ENCODE results near the gene SH3RF3. TPM values are rescaled to one million over a fixed set of nuclear protein-coding genes. Genes with fewer than 3 reads are reported as not detected.

SH3RF3 gene
- total RNA-seq, 2 experiments from 2014 or later, result 1.8 to 2.0 TPM

- Mint-ChIP-seq H3K27ac (no peak overlapping the region), H3K27me3 (ENCODE audit: low read depth) (no peaks in the 10 kb centered on the region), H3K36me3 (ENCODE audit: low read depth) (no peaks in the 10 kb centered on the region), H3K4me1 (ENCODE audit: low read depth) (peaks cover 42% of the 10 kb centered on the region), H3K9me3 (no peaks in the 10 kb centered on the region), H3K4me3 (no peak overlapping the region)
- intact Hi-C loops (cut with micrococcal nuclease), result no loop called here
- CTCF ChIA-PET, result no interaction called here
- no peak for DNase-seq
Measured at GRCh38 chr2:109337221-109337620, 208.2 kb downstream of the SH3RF3 start.

- H3K27me3 Mint-ChIP-seq (ENCODE audit: low read depth), result no peaks in the 10 kb centered on the region
- no peak overlapping the region for H3K27ac Mint-ChIP-seq
Measured at GRCh38 chr2:109339519-109339966, 210.5 kb downstream of the SH3RF3 start.

GRCh38 chr2:109340381-109340780, 211.4 kb downstream of the SH3RF3 start:
- H3K27ac Mint-ChIP-seq, result no peak overlapping the region
- no peaks in the 10 kb centered on the region for H3K27me3 Mint-ChIP-seq (ENCODE audit: low read depth)
- H3K4me1 Mint-ChIP-seq (ENCODE audit: low read depth), result peaks cover 32% of the 10 kb centered on the region
- CTCF ChIA-PET, result no interaction called here
- no peaks in the 10 kb centered on the region for H3K36me3 Mint-ChIP-seq (ENCODE audit: low read depth)
- no peaks in the 10 kb centered on the region for H3K9me3 Mint-ChIP-seq
- no peak for DNase-seq
- intact Hi-C loops (cut with micrococcal nuclease), result no loop called here
- H3K4me3 Mint-ChIP-seq, result no peak overlapping the region

More at GRCh38 chr2:109339519-109339966, 210.5 kb downstream of the SH3RF3 start:
- CTCF ChIA-PET, result no interaction called here
- DNase-seq, result no peak
- H3K4me3 Mint-ChIP-seq, result no peak overlapping the region
- peaks cover 34% of the 10 kb centered on the region for H3K4me1 Mint-ChIP-seq (ENCODE audit: low read depth)
- intact Hi-C loops (cut with micrococcal nuclease), result no loop called here
- H3K9me3 Mint-ChIP-seq, result no peaks in the 10 kb centered on the region
- H3K36me3 Mint-ChIP-seq (ENCODE audit: low read depth), result no peaks in the 10 kb centered on the region

GRCh38 chr2:109341355-109342255, 212.6 kb downstream of the SH3RF3 start:
- no peak for DNase-seq
- intact Hi-C loops (cut with micrococcal nuclease), result no loop called here
- H3K27me3 Mint-ChIP-seq (ENCODE audit: low read depth), result no peaks in the 10 kb centered on the region
- H3K9me3 Mint-ChIP-seq, result no peaks in the 10 kb centered on the region
- H3K4me1 Mint-ChIP-seq (ENCODE audit: low read depth), result peaks cover 22% of the 10 kb centered on the region
- H3K36me3 Mint-ChIP-seq (ENCODE audit: low read depth), result no peaks in the 10 kb centered on the region
- no peak overlapping the region for H3K4me3 Mint-ChIP-seq
- H3K27ac Mint-ChIP-seq, result no peak overlapping the region
- CTCF ChIA-PET, result no interaction called here

- peaks cover 24% of the 10 kb centered on the region for H3K4me1 Mint-ChIP-seq (ENCODE audit: low read depth)
- H3K27me3 Mint-ChIP-seq (ENCODE audit: low read depth), result no peaks in the 10 kb centered on the region
- CTCF ChIA-PET, result no interaction called here
- H3K36me3 Mint-ChIP-seq (ENCODE audit: low read depth), result no peaks in the 10 kb centered on the region
- DNase-seq, result no peak
- intact Hi-C loops (cut with micrococcal nuclease), result no loop called here
- no peak overlapping the region for H3K4me3 Mint-ChIP-seq
- no peak overlapping the region for H3K27ac Mint-ChIP-seq
- no peaks in the 10 kb centered on the region for H3K9me3 Mint-ChIP-seq
Measured at GRCh38 chr2:109342256-109342850, 213.3 kb downstream of the SH3RF3 start.

- CTCF ChIA-PET, result no interaction called here
Measured at GRCh38 chr2:109342930-109343329, 213.9 kb downstream of the SH3RF3 start.

GRCh38 chr2:109343460-109343859, 214.5 kb downstream of the SH3RF3 start:
- intact Hi-C loops (cut with micrococcal nuclease), result no loop called here
- no peaks in the 10 kb centered on the region for H3K9me3 Mint-ChIP-seq
- no peak overlapping the region for H3K4me3 Mint-ChIP-seq
- no peak for DNase-seq
- H3K27ac Mint-ChIP-seq, result no peak overlapping the region
- CTCF ChIA-PET, result no interaction called here
- peaks cover 34% of the 10 kb centered on the region for H3K4me1 Mint-ChIP-seq (ENCODE audit: low read depth)
- H3K27me3 Mint-ChIP-seq (ENCODE audit: low read depth), result no peaks in the 10 kb centered on the region
- H3K36me3 Mint-ChIP-seq (ENCODE audit: low read depth), result no peaks in the 10 kb centered on the region

More at GRCh38 chr2:109342930-109343329, 213.9 kb downstream of the SH3RF3 start:
- DNase-seq, result no peak
- Mint-ChIP-seq H3K36me3 (ENCODE audit: low read depth) (no peaks in the 10 kb centered on the region), H3K27me3 (ENCODE audit: low read depth) (no peaks in the 10 kb centered on the region), H3K27ac (no peak overlapping the region), H3K9me3 (no peaks in the 10 kb centered on the region), H3K4me1 (ENCODE audit: low read depth) (peaks cover 28% of the 10 kb centered on the region), H3K4me3 (no peak overlapping the region)
- intact Hi-C loops (cut with micrococcal nuclease), result no loop called here

GRCh38 chr2:109344270-109344805, 215.3 kb downstream of the SH3RF3 start:
- Mint-ChIP-seq H3K27ac (no peak overlapping the region), H3K9me3 (no peaks in the 10 kb centered on the region), H3K4me1 (ENCODE audit: low read depth) (peaks cover 43% of the 10 kb centered on the region), H3K4me3 (no peak overlapping the region), H3K27me3 (ENCODE audit: low read depth) (no peaks in the 10 kb centered on the region), H3K36me3 (ENCODE audit: low read depth) (no peaks in the 10 kb centered on the region)
- intact Hi-C loops (cut with micrococcal nuclease), result no loop called here
- no peak for DNase-seq
- CTCF ChIA-PET, result interaction anchor here (0.6 kb wide), 1 partner anchor 751 kb away, joined by 3 read pairs; no protein-coding TSS in a partner anchor

GRCh38 chr2:109345091-109345490, 216.1 kb downstream of the SH3RF3 start:
- H3K36me3 Mint-ChIP-seq (ENCODE audit: low read depth), result no peaks in the 10 kb centered on the region
- DNase-seq, result no peak
- peaks cover 50% of the 10 kb centered on the region for H3K4me1 Mint-ChIP-seq (ENCODE audit: low read depth)
- CTCF ChIA-PET, result no interaction called here
- no peak overlapping the region for H3K27ac Mint-ChIP-seq
- H3K4me3 Mint-ChIP-seq, result no peak overlapping the region
- no peaks in the 10 kb centered on the region for H3K9me3 Mint-ChIP-seq
- no peaks in the 10 kb centered on the region for H3K27me3 Mint-ChIP-seq (ENCODE audit: low read depth)
- intact Hi-C loops (cut with micrococcal nuclease), result loop anchor here (5.0 kb wide), 1 partner anchor 313 kb away; no protein-coding TSS in a partner anchor

GRCh38 chr2:109345653-109346480, 216.9 kb downstream of the SH3RF3 start:
- Mint-ChIP-seq H3K9me3 (no peaks in the 10 kb centered on the region), H3K27me3 (ENCODE audit: low read depth) (no peaks in the 10 kb centered on the region), H3K36me3 (ENCODE audit: low read depth) (peaks cover 1% of the 10 kb centered on the region), H3K4me1 (ENCODE audit: low read depth) (peaks cover 54% of the 10 kb centered on the region), H3K4me3 (no peak overlapping the region), H3K27ac (no peak overlapping the region)
- CTCF ChIA-PET, result no interaction called here
- DNase-seq, result no peak
- intact Hi-C loops (cut with micrococcal nuclease), result loop anchor here (5.0 kb wide), 1 partner anchor 314 kb away; no protein-coding TSS in a partner anchor

- Mint-ChIP-seq H3K27me3 (ENCODE audit: low read depth) (no peaks in the 10 kb centered on the region), H3K4me1 (ENCODE audit: low read depth) (peaks cover 53% of the 10 kb centered on the region), H3K9me3 (no peaks in the 10 kb centered on the region), H3K36me3 (ENCODE audit: low read depth) (peaks cover 1% of the 10 kb centered on the region), H3K4me3 (no peak overlapping the region), H3K27ac (no peak overlapping the region)
- intact Hi-C loops (cut with micrococcal nuclease), result loop anchor here (5.0 kb wide), 1 partner anchor 314 kb away; no protein-coding TSS in a partner anchor
- no peak for DNase-seq
- CTCF ChIA-PET, result interaction anchor here (0.6 kb wide), 1 partner anchor 80 kb away, joined by 3 read pairs; no protein-coding TSS in a partner anchor
Measured at GRCh38 chr2:109346601-109347228, 217.7 kb downstream of the SH3RF3 start.
